HG02981 (cell line): ENCODE measurements around the gene SIKE1.
"Not testable (repeated sequence)": the region's sequence is repeated elsewhere in the genome, so short reads cannot be mapped to it uniquely, and the experiment has no call there.

Experiments
- ATAC-seq: cut with Tn5 transposase; IDR thresholded peaks from one replicate; pipeline ENCODE4 v1.9.1; 2021; ENCODE audit warnings: mild to moderate bottlenecking, moderate library complexity; ENCODE audit not compliant: unreplicated experiment

SIKE1 gene

DNA sequence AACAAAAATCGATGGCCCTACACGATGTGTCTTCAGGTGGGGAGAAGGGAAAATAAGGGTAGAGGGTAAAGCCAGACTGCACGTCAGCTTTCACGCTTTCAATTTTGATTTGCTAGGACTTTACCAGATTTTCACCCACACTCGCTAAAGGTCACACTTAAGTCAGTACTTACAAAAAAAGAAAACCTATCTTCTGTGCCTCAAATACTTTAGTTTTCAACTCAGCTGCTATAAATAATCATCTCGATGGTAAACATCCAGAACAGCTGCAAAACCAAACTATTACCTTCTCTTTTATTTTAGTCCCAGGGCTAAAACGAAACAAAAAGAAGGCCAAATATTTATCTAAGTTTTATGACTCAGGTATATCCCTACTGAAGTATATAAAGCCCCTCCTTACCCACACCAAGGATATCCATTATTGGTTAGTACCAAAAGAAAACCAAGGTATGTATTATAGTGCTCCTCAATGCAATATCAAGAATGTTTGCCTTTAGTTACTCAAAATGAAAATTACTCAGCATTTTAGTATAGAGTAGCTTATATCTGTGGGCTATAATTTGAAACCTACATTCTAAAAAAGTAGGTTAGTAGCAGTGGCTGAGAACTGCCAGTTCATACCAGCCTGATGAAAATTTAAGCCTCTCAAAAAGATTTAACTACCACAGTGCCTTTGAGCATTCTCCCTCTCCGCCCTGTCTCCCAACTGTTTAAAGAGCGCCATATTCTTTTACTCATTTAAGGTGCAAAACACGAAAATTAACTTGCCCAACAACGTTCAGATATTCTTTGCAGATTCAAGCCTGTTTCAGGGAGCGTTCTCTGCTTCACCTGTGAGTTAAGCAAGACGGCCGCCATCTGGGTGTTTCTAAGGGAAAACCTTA lies 24.2 kb downstream of the SIKE1 start:
- peak; percentile 19 for ATAC-seq

GRCh38 chr1:114755006-114755931 lies 25.2 kb downstream of the SIKE1 start:
- no peak for ATAC-seq

GRCh38 chr1:114753702-114754101 lies 26.8 kb downstream of the SIKE1 start:
- not testable (repeated sequence) for ATAC-seq

- no peak for ATAC-seq
These were observed 27.3 kb downstream of the SIKE1 start for GRCh38 chr1:114753143-114753542.

DNA sequence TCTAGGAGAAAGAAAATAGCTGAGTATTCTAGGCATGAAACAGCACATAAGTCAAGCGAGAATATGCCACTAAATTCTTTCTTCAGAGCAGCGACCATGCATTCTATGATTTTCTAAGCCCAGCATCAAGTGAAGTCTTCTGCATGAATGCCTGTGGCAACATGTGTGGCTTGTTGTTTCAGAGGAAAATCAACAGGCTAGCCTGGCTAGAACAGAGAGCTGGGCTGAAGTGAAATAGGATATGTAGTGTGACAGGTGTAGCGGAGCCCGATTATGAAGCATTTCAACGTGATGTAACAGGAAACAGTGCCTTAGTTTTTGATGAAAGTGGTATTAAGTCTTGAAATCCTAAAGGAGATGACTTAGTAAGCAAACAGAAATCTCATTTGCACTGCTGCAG lies 29.7 kb downstream of the SIKE1 start:
- ATAC-seq = no peak

GRCh38 chr1:114749835-114750234 lies 30.6 kb downstream of the SIKE1 start:
- ATAC-seq = no peak

GRCh38 chr1:114746450-114747121 lies 33.9 kb downstream of the SIKE1 start:
- no peak for ATAC-seq

GRCh38 chr1:114745291-114745690 lies 35.2 kb downstream of the SIKE1 start:
- no peak for ATAC-seq

DNA sequence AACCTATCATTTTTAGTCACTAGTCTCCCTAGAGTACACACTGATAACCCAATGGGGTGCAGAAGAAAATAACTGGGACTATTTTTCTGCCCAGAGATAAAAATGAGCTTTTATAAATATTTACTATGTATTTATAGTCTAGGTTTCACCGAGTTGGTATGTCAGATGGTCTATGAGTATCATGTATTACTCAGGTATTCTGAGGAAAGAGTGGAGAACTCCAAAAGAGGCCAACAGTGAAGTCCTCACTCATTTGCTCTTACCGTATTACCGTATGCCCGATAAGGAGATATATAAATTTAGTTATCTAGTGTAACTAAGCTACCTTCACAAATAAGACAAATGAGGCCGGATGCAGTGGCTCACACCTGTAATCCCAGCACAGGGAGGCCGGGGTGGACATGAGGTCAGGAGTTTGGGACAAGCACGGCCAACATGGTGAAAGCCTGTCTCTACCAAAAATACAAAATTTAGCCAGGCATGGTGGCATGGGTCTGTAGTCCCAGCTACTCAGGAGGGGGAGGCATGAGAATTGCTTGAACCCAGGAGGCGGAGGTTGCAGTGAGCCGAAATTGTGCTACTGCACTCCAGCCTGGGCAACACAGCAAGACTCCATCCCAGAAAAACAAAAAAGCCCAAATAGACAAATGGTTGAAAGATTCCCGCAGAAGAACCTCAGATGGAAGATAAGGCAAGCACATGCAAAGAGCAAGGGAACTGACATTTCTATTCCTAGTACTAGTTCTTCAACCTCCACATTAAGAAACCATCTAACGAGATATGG lies 38.3 kb downstream of the SIKE1 start:
- ATAC-seq = no peak

DNA sequence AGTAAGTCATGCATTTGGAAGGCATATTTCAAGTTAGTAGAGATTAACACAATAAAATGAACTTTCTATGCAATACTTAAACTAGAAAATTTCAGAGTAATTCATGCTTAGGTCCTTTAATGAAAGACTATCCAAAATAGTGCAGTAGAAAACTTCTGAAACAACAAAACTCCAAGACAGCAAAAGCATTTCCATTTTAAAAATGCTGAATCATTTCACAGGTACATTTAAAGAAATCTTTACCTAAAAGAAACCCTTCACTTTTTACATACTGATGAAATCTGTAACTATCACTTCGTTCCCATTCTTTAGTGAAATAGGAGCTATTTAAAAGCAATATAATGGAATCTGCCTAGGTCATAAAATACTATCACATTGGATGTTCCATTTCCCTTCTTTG lies 40.2 kb downstream of the SIKE1 start:
- no peak for ATAC-seq

- ATAC-seq = no peak
These were observed 43.1 kb downstream of the SIKE1 start for GRCh38 chr1:114737314-114737849.

DNA sequence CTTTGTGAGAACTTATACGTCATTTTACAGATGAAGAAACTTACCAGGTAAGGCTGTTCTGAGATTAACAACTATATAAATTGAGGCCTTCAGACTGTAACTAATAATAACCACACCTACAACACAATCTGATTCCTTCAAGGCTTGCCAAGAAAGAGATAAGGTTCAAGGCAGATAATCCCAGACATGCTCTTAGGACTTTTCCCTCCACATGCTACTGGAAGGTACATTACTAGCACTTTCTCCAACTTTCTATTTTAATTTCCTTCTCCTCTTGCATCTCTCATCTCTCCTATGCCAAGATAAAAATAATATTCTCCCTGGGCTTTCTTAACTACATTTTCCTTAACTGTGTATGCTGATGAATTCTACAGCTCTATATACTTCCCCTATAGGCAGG lies 45.0 kb downstream of the SIKE1 start:
- ATAC-seq = no peak

- ATAC-seq = no peak
These were observed 50.7 kb downstream of the SIKE1 start for GRCh38 chr1:114729782-114730181.

DNA sequence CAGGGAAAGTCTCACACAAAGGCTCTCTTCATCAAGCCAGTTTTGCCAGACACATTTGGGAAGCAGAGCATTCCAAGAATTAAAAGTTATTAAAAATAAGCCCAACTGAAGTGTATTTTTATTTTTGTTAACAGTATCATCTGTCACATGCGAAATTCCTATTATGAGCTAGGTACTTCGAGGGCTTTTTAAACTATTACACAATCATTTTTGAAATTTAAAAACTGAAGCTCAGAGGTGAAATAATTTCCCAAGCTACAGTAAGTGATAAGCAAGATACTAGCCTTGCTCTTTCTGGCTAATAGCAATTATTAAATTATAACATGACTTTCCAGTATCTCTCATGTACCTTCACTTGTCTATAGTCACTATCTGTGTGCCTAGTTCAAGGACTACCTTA lies 51.9 kb downstream of the SIKE1 start:
- ATAC-seq = no peak

GRCh38 chr1:114725230-114725629 lies 55.3 kb downstream of the SIKE1 start:
- ATAC-seq = no peak

- ATAC-seq = no peak
These were observed 56.6 kb downstream of the SIKE1 start for GRCh38 chr1:114723915-114724314.

DNA sequence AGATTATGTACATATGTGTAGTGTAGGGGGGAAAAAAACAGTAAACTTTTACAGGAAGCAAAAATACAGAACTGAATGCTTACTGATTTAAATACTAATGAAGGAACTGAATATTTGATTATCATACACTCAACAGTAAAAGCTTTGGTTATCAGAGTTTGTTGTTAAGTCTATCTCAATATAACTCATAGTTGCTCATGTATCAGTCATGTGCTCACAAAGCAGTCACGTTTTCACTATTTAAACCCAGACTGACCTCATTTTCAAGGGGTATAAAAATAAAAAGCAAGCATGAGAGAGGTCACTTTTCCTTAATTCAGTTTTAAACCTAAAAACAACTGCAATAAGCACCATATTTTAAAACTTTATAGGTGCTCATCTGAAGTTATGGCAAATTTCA lies 57.0 kb downstream of the SIKE1 start:
- no peak for ATAC-seq

DNA sequence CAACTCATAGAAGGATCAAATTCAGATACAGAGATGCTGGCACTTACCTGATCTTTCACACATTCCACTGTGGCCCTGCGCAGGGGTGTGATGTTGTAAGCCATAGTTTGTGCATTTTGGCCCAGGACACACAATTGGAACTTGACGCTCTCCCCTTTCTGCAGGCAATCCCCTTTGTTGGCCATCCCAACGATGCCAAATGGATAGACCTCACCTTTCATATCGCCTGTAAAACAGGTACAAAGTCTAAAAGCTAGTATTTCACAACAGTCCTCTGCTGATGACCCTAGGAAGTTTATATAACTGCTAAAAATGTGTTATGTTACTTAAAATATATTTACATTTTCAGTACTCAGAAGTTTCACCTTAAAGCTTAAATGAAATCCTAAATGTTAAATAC lies 60.0 kb downstream of the SIKE1 start:
- no peak for ATAC-seq
